ENCODE results near the gene FAM222A.

The FAM222A gene

DNA sequence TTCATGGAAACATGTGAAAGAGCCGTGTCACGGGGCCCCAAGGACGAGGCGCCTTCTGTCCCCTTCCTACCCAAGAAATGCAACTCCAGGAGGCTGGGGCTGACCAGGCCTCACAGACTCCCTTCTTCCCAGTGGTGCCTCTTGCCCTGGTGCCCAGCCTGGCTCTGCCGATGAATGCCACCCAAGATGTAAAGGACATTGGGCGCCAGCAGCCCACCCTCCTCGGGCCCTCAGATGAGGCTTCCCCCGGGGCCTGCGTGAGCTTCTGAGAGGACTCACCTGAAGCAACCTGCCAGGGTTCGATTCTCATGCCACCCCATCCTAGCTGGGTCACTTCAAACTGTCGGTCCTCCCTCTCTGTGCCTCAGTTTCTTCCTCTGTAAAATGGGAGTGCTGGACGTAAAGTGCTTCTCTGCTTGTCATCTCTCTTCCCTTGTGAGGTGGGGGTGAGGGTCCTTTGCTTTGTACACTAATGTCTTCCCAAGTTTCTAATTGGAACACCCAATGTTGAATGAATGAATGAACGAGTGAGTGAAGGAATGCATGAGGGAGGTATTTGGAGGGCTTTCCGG, 10.8 kb downstream of the FAM222A start:
- DNase-seq (ENCODE audit: low read depth in 2 of 2): no peak

- DNase-seq (ENCODE audit: low read depth in 2 of 2): no peak
These were observed 11.9 kb downstream of the FAM222A start for GRCh38 chr12:109725321-109726105.

- DNase-seq (ENCODE audit: low read depth in 2 of 2): no peak
These were observed 12.5 kb downstream of the FAM222A start for GRCh38 chr12:109726106-109726497.

DNA sequence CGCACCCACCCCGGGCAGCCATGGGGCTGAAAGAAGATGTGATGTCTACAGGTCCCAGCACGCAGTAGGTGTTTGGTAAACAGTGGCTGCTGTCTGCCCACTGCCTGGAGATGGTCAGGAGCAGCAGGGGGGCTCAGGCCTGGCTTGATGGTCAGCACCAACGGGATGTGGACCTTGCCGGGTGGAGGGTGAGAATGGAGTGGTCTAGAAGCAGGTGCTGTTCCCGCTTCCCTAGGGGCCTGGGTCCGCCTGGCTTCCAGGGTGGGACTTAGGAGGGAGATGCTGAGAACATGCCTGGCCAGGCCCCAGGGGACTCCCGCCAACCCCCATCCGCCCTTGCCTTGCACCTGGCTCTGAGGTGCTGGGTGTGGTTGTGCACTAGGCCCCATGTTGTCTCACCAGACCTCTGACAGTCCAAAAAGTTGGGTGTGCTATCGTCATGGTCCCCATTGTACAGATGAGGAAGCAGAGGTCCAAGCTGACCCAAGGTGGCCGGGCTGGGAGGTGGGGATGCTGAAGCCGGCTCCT, 12.9 kb downstream of the FAM222A start:
- DNase-seq (ENCODE audit: low read depth in 2 of 2): no peak

DNA sequence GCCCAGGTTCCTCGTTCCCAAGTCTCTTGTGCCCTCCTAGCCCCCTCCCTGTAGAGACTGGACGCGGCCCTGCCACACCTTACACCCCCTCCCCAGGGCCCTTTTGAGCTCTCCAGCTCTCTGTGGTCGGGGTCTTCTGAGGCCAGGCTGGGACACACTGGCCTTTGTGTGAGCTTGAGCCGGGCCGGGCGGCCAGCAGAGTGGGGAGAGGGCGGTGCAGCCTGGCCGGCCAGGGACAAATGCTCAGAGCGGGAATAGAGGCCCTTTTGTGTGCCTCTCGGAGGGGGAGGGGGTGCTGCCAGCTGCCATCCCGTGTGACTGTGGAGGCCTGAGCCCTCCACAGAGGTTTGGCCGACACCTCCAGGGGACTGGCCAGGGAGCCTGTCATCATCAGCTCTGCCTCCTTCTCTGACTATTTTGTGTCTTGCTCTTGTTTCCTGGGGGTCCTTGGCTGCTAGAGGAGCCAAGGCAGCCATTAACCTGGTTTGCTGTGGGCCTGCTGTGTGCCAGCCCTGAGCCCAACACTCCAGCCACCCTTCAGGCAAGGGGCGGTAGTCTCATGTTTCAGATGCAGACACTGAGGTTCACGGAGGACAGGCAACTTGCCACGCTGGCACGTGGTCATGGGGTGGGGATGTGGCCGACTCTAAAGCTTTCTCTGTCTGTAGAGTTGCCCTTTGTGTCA, 13.6 kb downstream of the FAM222A start:
- DNase-seq (ENCODE audit: low read depth in 2 of 2): no peak

DNA sequence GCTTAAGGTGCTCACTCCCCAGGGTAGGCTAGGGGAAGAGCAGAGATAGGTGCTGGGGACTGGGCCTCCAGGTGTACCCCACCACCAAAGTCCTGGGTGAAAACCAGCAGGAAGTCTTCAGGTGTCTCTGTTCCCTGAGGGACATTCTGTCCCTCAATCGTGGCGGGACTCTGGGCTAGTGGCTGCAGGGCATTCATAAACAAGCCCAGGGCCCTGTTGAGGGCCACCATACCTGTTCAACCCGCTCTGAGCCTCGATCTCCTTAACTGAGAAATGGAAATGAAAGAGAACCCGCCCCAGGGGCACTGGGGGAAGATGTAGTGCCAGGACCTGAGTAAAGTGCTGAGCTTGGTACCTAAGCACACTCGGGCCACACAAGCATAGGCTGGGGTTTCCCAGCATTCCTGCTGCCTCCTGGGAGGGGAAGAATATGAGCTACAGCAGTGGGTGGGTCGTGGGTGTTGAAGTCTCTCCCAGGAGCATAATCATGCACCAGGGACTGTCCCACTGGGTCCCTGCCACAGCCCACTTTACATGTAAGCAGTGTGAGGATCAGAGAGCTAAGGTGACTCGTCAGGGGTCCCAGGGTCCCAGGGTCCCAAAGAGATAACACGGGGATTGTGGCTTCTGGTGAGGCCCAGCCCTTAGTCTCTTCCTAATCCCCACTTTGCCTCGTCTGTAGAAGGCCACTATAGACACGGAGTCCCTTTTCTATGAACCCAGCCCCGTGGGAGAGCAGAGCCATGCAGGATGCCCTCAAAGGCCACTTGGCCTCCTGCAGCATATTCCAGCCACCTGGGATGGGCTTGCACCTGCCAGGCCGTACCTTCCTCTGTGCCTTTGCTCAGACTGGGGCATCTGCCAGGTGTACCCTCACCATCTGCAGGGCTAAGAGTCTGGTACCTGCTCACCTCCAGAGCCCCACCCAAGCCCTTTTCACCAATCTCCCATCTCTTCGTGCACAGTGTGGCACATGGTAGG, 14.4 kb downstream of the FAM222A start:
- no peak for DNase-seq (ENCODE audit: low read depth in 2 of 2)

- DNase-seq (ENCODE audit: low read depth in 2 of 2): no peak
These were observed 15.3 kb downstream of the FAM222A start for GRCh38 chr12:109728921-109729320.

- DNase-seq (ENCODE audit: low read depth in 2 of 2): no peak
These were observed 15.8 kb downstream of the FAM222A start for GRCh38 chr12:109729371-109729781.

GRCh38 chr12:109729801-109730200, 16.2 kb downstream of the FAM222A start:
- DNase-seq (ENCODE audit: low read depth in 2 of 2): no peak

- DNase-seq (ENCODE audit: low read depth in 2 of 2): no peak
These were observed 16.9 kb downstream of the FAM222A start for GRCh38 chr12:109730306-109731145.

GRCh38 chr12:109731231-109731731, 17.7 kb downstream of the FAM222A start:
- no peak for DNase-seq (ENCODE audit: low read depth in 2 of 2)

DNA sequence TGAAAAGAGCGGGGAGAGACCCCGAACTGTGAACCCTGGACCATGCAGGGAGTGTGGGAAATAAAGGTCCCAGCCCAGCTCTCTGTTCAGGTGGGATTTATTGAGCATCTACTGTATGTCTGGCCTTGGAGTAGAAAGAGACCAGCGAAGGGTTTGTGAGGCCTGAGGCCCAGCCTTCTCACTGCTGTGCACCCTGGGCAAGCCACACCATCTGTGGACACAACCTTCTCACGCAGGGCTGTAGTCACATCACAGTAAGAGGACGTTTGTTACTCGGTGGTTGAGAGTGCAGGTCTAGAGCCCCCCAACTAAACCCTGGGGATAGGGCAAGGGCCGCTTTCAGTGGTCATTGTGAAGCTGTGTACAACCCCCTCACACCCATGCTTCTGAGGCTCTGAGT, 18.2 kb downstream of the FAM222A start:
- no peak for DNase-seq (ENCODE audit: low read depth in 2 of 2)

- no peak for DNase-seq (ENCODE audit: low read depth in 2 of 2)
These were observed 19.0 kb downstream of the FAM222A start for GRCh38 chr12:109732321-109733305.

GRCh38 chr12:109734219-109735000, 20.8 kb downstream of the FAM222A start:
- DNase-seq (ENCODE audit: low read depth in 2 of 2): no peak

GRCh38 chr12:109735051-109735521, 21.5 kb downstream of the FAM222A start:
- no peak for DNase-seq (ENCODE audit: low read depth in 2 of 2)

DNA sequence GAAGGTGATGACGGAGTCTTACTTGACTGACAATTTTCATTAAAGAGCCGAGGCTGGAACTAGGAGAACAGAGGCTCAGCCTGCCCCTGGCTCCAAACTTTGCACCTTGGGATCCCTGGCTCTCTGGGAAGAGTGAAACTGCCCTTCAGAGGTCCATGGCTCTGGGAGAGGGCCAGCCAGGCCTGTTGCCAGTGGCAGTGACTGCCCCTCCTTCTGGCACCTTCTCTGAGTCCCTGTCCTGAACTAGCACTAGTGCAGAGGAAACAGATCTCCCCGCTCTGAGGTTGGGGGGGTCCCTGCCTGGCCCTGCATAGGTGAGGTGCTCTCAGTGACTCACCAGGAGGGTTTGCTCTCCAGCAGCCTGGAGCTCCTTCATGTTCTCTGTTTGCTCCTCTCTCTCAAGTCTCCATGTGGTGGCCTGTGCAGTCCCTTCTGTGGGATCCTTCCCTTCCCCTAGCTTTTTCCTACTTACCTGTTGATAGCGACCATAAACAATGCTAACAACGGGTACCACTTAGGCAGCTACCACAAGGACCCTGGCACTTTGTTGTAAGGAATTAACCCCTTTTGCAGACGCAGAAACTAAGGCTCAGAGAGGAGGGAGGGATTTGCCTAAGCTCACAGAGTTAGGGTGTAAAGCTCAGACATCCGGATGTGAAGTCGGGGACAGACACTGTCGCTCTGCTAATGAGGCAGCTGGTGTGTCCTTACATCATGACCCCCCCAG, 22.4 kb downstream of the FAM222A start:
- DNase-seq (ENCODE audit: low read depth in 2 of 2): no peak

DNA sequence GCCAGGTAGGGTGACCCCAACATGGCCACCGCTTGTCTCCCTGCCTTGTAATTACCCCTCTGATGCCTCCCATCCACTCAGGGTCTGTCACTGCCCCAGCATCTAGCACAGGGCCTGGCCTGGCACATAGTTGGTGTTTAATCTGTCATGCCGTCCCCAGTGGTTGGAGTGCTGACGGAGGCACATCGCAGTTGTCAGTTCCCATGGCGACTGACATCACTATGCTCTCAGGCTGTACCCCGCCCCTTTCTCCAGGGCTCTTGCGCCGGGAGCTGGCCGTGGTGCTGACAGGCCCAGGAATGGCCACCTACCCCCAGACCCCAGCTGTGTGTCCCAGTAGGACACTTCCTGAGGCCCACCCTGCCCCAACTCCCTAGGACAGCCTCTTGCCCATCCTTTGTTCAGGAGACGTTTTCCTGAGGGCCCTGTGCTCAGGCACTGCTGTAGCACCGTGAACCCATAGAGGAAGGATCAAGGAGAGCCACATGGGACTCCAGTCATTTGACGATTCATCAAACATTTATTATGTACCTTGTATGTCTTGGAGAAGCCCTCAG, 23.0 kb downstream of the FAM222A start:
- no peak for DNase-seq (ENCODE audit: low read depth in 2 of 2)

Measured in stimulated activated CD8-positive, alpha-beta memory T cell treated with anti-CD3 and anti-CD28 coated beads, Interleukin-15, amount 100 ng/mL, for 48 hours (primary cell).